ENCODE measurements around the gene KRT8. TPM values are rescaled to one million over a fixed set of nuclear protein-coding genes. Genes with fewer than 3 reads are reported as not detected.
"Not testable (repeated sequence)": the region's sequence is repeated elsewhere in the genome, so short reads cannot be mapped to it uniquely, and the experiment has no call there.

The KRT8 gene
- total RNA-seq, 2 experiments from 2014 or later = 0.16 to 0.89 TPM

- CTCF ChIA-PET (ENCODE audit: unreplicated experiment) = interaction anchor here (0.5 to 3.8 kb wide), 4 partner anchors 72 to 169 kb away, joined by 3 to 28 read pairs (median 4); no protein-coding TSS in a partner anchor
- no peaks in the 10 kb centered on the region for H4K20me1 ChIP-seq (ENCODE audit: insufficient read depth, low read length)
- no peak overlapping the region for H3K27ac ChIP-seq (ENCODE audit: low read depth, low read length, poor library complexity, severe bottlenecking)
- no peaks in the 10 kb centered on the region for H3K36me3 ChIP-seq (ENCODE audit: insufficient read depth, low read length)
- no peaks in the 10 kb centered on the region for H3K9me3 ChIP-seq (ENCODE audit: low read length)
- no peaks in the 10 kb centered on the region for H3K9me2 ChIP-seq (ENCODE audit: insufficient read depth, low read length)
- H3K4me1 ChIP-seq (ENCODE audit: insufficient read depth, low read length, poor library complexity, severe bottlenecking) = no peaks in the 10 kb centered on the region
- H3K4me3 ChIP-seq (ENCODE audit: low read depth, low read length, poor library complexity, severe bottlenecking) = no peak overlapping the region
- H2AFZ ChIP-seq (ENCODE audit: low read length) = no peak overlapping the region
- POLR2A ChIA-PET = interaction anchor here (0.6 to 1.1 kb wide), 4 partner anchors 8 to 101 kb away, joined by 3 to 4 read pairs (median 3); no protein-coding TSS in a partner anchor
- H3K4me2 ChIP-seq (ENCODE audit: low read length) = no peak overlapping the region
- no peaks in the 10 kb centered on the region for H3K79me2 ChIP-seq (ENCODE audit: insufficient read depth, low read depth, low read length)
- no TSS peak for BruUV-seq (replicated peaks)
- intact Hi-C loops (cut with micrococcal nuclease; ENCODE audit: unreplicated experiment) = loop anchor here (1.0 to 5.0 kb wide), 2 partner anchors 97 to 512 kb away; no protein-coding TSS in a partner anchor
- TF ChIP-seq CTCF (conservative IDR thresholded peaks at IDR 0.05; ENCODE audit: low read length) (peak; percentile 97), EZH2phosphoT487 (IDR thresholded peaks at IDR 0.05; ENCODE audit: borderline replicate concordance, low read depth, low read length) (no peak)
- peak; percentile 66 for DNase-seq (ENCODE audit: low spot score)
Measured at GRCh38 chr12:52884526-52885293, 20.2 kb downstream of the KRT8 start.

- H4K20me1 ChIP-seq (ENCODE audit: insufficient read depth, low read length); H3K27ac ChIP-seq (ENCODE audit: low read depth, low read length, poor library complexity, severe bottlenecking); H3K79me2 ChIP-seq (ENCODE audit: insufficient read depth, low read depth, low read length); BruUV-seq (replicated peaks); H2AFZ ChIP-seq (ENCODE audit: low read length); H3K4me1 ChIP-seq (ENCODE audit: insufficient read depth, low read length, poor library complexity, severe bottlenecking); DNase-seq (ENCODE audit: low spot score); H3K9me2 ChIP-seq (ENCODE audit: insufficient read depth, low read length); H3K4me3 ChIP-seq (ENCODE audit: low read depth, low read length, poor library complexity, severe bottlenecking); H3K4me2 ChIP-seq (ENCODE audit: low read length); H3K9me3 ChIP-seq (ENCODE audit: low read length); H3K36me3 ChIP-seq (ENCODE audit: insufficient read depth, low read length); POLR2A ChIA-PET: not testable (repeated sequence)
- intact Hi-C loops (cut with micrococcal nuclease; ENCODE audit: unreplicated experiment) = loop anchor here (5.0 kb wide), 1 partner anchor 508 kb away; no protein-coding TSS in a partner anchor
- CTCF ChIA-PET (ENCODE audit: unreplicated experiment) = interaction anchor here (0.6 to 1.9 kb wide), 2 partner anchors 10 to 30 kb away, joined by 6 to 11 read pairs; no protein-coding TSS in a partner anchor
Measured at GRCh38 chr12:52880499-52880898, 24.4 kb downstream of the KRT8 start.

- H2AFZ ChIP-seq (ENCODE audit: low read length) = no peak overlapping the region
- H3K9me3 ChIP-seq (ENCODE audit: low read length) = no peaks in the 10 kb centered on the region
- peak; percentile 70 for DNase-seq (ENCODE audit: low spot score)
- H3K4me2 ChIP-seq (ENCODE audit: low read length) = peak overlapping the region; percentile 31; the same call in 1 of the 2 replicates
- intact Hi-C loops (cut with micrococcal nuclease; ENCODE audit: unreplicated experiment) = loop anchor here (1.0 to 5.0 kb wide), 2 partner anchors 187 to 507 kb away; no protein-coding TSS in a partner anchor
- ChIA-PET POLR2A (interaction anchor here (0.6 kb wide), 1 partner anchor 216 kb away, joined by 4 read pairs; no protein-coding TSS in a partner anchor), CTCF (ENCODE audit: unreplicated experiment) (interaction anchor here (0.6 to 1.9 kb wide), 5 partner anchors 9 to 493 kb away, joined by 3 to 11 read pairs (median 6); no protein-coding TSS in a partner anchor)
- H3K27ac ChIP-seq (ENCODE audit: low read depth, low read length, poor library complexity, severe bottlenecking) = no peak overlapping the region
- H3K4me3 ChIP-seq (ENCODE audit: low read depth, low read length, poor library complexity, severe bottlenecking) = no peak overlapping the region
- BruUV-seq (replicated peaks) = no TSS peak
- peaks cover 3% of the 10 kb centered on the region for H3K4me1 ChIP-seq (ENCODE audit: insufficient read depth, low read length, poor library complexity, severe bottlenecking)
- no peaks in the 10 kb centered on the region for H3K9me2 ChIP-seq (ENCODE audit: insufficient read depth, low read length)
- H3K36me3 ChIP-seq (ENCODE audit: insufficient read depth, low read length) = no peaks in the 10 kb centered on the region
- H3K79me2 ChIP-seq (ENCODE audit: insufficient read depth, low read depth, low read length) = no peaks in the 10 kb centered on the region
- H4K20me1 ChIP-seq (ENCODE audit: insufficient read depth, low read length) = no peaks in the 10 kb centered on the region
- TF ChIP-seq CTCF (conservative IDR thresholded peaks at IDR 0.05; ENCODE audit: low read length) (peak; percentile 85), EZH2phosphoT487 (IDR thresholded peaks at IDR 0.05; ENCODE audit: borderline replicate concordance, low read depth, low read length) (no peak)
Measured at GRCh38 chr12:52879394-52880351, 25.2 kb downstream of the KRT8 start.

Data from OCI-LY7 (cell line).